PC-9 (cell line): Measurements from ENCODE around the gene C16orf90.

Source experiments
- CTCF ChIP-seq: fragments of 200-600 bp; sonication (generic); conservative IDR thresholded peaks from 2 replicates; pipeline ENCODE4 v1.6.1; 2017; ENCODE audit warnings: mixed run types, antibody characterized with exemption, mild to moderate bottlenecking, moderate library complexity
- EZH2 ChIP-seq: fragments of 200-600 bp; sonication (generic); IDR thresholded peaks from 2 replicates; pipeline ENCODE4 v1.8.0; 2017; ENCODE audit warnings: antibody characterized with exemption, low read depth

DNA sequence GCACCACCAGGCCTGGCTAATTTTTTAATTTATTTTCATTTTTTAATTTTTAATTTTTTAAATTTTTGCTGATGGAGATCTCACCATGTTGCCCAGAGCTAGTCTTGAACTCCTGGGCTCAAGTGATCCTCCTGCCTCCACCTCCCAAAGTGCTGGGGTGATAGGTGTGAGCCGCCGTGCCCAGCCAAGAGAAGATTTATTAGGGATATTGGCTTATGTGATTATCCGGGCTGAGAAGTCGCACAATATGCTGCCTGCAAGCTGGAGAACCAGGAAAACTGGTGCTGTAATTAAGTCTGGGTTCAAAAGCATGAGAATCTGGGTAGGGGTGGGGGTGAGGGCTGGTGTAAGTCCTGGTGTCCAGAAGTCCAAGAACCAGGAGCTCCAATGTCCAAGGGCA is 2.5 kb upstream of the C16orf90 start:
- no peak for TF ChIP-seq CTCF
- TF ChIP-seq EZH2, result no peak
